ENCODE results near the gene WNT5A.

The WNT5A gene

DNA sequence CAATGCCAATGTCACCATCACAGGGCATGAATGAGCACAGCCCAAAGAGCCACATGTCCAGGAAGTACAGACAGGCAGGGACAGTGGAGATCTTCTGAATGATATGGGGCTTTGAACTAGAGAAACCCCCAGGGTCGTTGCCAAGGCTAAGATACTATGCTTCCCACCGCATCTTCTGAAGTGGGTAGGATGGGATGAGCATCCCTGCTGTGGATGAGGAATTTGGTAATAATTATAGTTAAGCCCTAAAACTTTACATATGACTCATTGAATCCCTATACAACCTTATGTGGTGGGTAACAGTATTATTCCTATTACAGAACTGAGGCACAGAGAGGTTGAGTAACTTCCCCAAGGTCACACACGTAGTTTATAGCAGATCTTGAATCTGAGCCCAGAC is 44.2 kb downstream of the WNT5A start:
- no peak for DNase-seq

DNA sequence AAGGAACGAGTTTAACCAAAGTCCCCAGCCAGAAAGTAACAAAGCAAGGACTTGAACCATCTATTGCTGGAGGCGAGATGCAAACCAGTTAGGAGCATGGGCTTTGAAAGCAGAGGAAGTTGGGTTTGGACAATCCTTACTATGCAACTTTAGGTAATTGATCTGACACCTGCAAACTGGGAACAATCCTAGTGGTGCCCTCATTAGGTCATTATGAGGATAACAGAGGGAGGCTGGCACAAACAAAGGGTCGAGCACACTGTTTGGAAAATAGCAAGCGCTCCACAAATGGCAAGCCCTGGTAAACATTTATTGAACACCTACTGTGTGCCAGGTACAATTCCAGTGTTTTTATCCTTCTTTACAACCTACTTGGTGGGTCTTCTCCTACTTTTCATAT is 45.6 kb downstream of the WNT5A start:
- no peak for DNase-seq

GRCh38 chr3:55440104-55440708 is 46.9 kb downstream of the WNT5A start:
- no peak for DNase-seq

- DNase-seq: no peak
Measured at GRCh38 chr3:55439657-55440056, 47.4 kb downstream of the WNT5A start.

DNA sequence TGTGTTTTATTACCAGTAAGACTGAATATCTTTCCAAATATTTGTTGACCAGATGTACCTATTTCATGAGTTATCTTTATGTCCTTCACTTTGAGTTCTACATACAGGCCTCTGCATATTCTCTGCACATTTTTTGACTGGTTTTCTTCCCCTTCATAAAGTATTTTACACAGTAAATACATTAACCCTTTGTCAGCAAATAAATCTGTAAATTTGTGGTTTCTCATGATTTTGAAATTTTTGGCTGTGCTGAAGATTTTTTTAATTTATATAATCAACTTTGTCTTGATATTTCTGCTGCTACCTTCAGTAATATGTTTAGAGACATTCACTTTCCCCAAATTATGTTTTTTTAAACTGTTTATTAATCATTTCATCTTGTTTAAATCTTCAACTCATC is 50.5 kb downstream of the WNT5A start:
- DNase-seq: no peak

DNA sequence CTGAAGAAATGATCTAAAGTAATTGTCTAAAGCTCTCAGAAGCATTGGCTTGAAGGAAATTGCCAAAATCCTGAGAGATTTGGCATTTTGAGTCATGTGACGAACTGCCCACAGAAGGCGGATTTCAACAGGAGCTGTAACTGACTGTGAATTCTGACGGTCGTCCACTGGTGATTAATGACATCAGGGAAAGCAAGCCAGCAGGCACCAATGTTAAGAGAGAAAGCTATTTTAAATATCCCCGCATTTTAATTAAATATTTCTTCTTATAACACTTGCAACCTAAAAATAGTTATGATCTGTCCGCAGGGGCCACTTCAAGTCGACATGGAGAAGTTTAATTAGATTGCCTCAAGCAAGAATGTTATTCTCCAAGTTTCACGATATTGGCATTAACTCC is 51.6 kb downstream of the WNT5A start:
- DNase-seq: no peak

DNA sequence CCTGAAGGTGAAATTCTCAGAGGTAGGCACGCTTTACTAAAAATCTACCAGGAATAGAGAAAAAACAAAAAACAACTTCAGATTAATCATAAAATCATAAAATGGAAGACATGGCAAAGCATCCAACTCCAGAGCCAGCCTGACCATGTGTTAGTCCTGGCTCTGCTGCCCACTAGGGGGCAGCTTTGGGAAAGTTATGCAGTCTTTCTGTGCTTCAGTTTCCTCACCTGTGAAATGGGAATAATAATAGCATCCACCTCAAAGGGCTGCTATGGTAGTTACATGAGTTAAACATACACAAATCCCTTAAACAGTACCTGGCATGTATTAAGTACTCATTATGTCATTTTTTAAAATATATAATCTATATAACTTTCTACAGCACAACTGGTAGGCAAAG is 52.3 kb downstream of the WNT5A start:
- DNase-seq: no peak

- DNase-seq: no peak
Measured at GRCh38 chr3:55431041-55431440, 56.1 kb downstream of the WNT5A start.

- no peak for DNase-seq
Measured at GRCh38 chr3:55427739-55428138, 59.4 kb downstream of the WNT5A start.

- DNase-seq: no peak
Measured at GRCh38 chr3:55426486-55426885, 60.6 kb downstream of the WNT5A start.

DNA sequence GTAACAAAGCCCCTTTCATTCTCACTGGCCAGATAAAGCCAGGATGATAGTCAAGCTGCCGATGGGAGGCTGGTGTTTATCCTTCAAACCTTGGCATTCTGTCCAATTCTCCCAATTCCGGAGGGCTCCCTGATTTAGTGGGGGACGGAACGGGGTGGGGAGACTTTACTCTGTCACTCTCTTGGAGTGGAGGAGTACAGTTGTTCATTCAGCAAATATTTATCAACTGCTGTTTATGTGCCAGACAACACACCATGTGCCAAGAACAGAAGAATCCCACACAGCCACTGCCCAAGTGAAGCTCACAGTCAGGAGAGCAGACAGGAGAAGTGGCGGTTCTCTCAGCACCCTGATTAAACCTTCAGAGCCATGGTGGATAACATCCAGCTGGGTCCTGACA is 63.3 kb downstream of the WNT5A start:
- DNase-seq: no peak

DNA sequence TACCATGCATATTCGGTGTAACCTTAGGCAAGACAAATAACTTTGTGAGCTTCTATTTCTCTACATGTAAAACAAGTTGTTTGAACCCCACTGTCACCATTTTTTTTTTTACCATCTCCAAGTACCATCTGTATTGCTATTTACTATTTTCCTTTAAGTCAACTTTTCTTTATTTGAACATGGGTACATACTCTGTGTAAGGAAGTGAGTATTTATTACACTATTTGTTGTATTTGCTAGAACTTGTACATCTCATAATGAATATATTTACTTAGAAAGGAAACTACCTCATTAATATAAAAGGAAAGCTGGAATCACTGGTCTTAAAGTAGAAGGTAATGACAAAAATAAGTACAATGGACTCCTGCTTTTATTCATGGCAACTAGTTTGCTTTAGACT is 69.9 kb downstream of the WNT5A start:
- no peak for DNase-seq

- DNase-seq: no peak
Measured at GRCh38 chr3:55416331-55416821, 70.7 kb downstream of the WNT5A start.
